ENCODE measurements around the gene PPP1R17.

Gene PPP1R17

GRCh38 chr7:31683445-31684225, 3.4 kb upstream of the PPP1R17 start:
- TF ChIP-seq CTCF (IDR thresholded peaks at IDR 0.05; ENCODE audit: extremely low read depth, missing control alignments): no peak
- no peak for DNase-seq (ENCODE audit: low spot score)

DNA sequence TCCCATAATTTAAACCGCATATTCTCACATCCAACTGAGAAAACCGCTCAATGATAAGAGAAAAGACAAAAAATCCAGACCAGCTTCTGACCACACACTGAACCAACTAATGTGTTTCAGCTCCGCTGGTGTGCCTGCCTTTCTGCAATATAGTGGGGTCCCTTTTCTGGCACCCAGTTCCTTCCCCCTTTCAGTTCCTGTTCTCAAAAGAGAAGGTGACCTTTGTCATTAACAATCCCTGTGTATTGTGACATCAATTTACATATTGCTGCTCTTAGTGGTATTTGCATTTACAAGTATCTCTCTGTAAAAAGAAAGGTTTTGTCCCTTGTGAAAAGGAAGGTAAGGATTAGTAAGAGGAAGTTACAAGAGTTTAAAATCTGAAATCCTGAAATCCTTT, 1.4 kb downstream of the PPP1R17 start:
- DNase-seq (ENCODE audit: low spot score): peak; percentile 25
- no peak for TF ChIP-seq CTCF (IDR thresholded peaks at IDR 0.05; ENCODE audit: extremely low read depth, missing control alignments)

DNA sequence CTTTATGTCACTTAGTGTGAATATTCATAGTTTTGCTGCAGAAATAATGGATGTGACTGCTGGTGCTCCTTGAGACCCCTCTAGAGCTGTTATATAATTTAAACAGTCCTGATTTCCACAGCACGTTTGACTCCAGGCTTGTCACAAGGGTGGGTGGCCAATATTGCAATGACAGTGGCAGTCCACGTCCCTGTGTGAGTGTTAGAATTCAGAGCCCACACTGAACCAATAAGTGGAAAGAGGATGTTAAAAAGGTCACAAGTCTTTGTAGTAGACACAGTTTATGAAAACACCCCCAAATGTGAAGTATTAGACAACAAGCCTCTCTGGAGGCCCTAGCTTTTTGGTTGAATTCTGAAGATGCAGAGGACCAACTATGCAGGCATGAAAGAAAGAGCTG, 2.0 kb downstream of the PPP1R17 start:
- DNase-seq (ENCODE audit: low spot score): no peak
- TF ChIP-seq CTCF (IDR thresholded peaks at IDR 0.05; ENCODE audit: extremely low read depth, missing control alignments): no peak

DNA sequence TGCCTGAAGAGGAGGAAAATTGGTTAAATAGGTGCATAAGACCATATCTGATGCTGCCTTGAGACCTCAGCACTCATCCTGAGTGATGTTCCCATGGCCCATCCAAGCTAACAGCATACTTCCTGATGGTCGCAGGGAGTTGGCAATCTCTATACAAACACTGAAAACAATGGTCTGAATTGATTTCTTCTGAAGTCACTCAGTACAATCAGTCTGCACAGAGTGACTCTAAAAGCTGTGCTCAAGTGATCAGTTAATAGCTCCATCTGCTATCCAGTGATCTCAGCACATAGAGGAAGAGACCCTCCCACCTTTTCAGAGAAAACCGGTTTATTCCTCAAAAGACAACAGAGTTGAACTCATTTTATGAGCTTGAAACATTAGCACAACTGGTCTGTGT, 3.9 kb downstream of the PPP1R17 start:
- no peak for TF ChIP-seq CTCF (IDR thresholded peaks at IDR 0.05; ENCODE audit: extremely low read depth, missing control alignments)
- no peak for DNase-seq (ENCODE audit: low spot score)

GRCh38 chr7:31692451-31692850, 5.4 kb downstream of the PPP1R17 start:
- no peak for TF ChIP-seq CTCF (IDR thresholded peaks at IDR 0.05; ENCODE audit: extremely low read depth, missing control alignments)

GRCh38 chr7:31692871-31693270, 5.9 kb downstream of the PPP1R17 start:
- DNase-seq (ENCODE audit: low spot score): no peak
- no peak for TF ChIP-seq CTCF (IDR thresholded peaks at IDR 0.05; ENCODE audit: extremely low read depth, missing control alignments)

More at GRCh38 chr7:31692451-31692850, 5.4 kb downstream of the PPP1R17 start:
- no peak for DNase-seq (ENCODE audit: low spot score)

DNA sequence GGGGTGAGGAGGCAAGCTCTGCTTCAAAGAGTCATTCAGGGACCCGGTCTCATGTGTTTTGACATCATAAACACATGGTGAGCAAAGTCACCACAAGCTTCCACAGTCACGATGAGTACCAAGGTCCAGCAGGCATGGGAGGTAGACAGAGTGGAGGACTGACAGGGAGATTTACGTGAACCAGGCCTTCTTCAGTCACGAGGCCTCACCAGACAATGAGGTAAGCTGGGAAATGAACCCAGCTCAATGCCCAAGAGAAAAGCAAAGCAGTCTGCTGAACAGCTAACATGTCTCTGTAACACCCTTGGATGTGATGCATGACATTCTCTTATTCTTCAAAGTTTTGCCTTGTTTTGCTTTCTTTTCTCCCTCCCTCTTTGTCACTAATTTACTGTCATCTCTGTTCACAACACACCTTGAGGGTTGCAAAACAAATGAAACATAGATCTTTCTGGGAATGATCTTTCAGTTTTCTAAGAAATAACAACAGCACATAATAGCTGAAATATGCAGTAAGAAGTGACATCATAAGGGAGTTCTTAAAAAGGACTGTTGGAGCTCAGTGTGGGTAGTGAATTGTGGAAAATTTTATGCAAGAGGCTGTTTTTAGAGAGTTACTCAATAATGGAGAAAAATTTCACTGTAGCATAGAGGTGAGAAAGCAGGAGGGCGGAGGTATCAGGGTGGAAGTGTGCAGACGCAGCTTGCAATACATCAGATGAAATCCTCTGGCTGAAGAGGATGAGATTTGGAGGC, 9.0 kb downstream of the PPP1R17 start:
- no peak for DNase-seq (ENCODE audit: low spot score)
- no peak for TF ChIP-seq CTCF (IDR thresholded peaks at IDR 0.05; ENCODE audit: extremely low read depth, missing control alignments)

Data from GM20000 (cell line).